ENCODE data around the gene FBXW2.
"Not testable (repeated sequence)": the region's sequence is repeated elsewhere in the genome, so short reads cannot be mapped to it uniquely, and the experiment has no call there.

The FBXW2 gene, protein sequence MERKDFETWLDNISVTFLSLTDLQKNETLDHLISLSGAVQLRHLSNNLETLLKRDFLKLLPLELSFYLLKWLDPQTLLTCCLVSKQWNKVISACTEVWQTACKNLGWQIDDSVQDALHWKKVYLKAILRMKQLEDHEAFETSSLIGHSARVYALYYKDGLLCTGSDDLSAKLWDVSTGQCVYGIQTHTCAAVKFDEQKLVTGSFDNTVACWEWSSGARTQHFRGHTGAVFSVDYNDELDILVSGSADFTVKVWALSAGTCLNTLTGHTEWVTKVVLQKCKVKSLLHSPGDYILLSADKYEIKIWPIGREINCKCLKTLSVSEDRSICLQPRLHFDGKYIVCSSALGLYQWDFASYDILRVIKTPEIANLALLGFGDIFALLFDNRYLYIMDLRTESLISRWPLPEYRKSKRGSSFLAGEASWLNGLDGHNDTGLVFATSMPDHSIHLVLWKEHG

GRCh38 chr9:120792898-120793765 is at the start of gene FBXW2:
Gene FBXW2, minus strand, starts transcription at chr9:120793416. Its CDS starts 5,158 bp downstream, at chr9:120788258.
- FAIRE-seq: no peak

GRCh38 chr9:120841930-120842684 is 48.9 kb upstream of the FBXW2 start:
- no peak for FAIRE-seq

DNA sequence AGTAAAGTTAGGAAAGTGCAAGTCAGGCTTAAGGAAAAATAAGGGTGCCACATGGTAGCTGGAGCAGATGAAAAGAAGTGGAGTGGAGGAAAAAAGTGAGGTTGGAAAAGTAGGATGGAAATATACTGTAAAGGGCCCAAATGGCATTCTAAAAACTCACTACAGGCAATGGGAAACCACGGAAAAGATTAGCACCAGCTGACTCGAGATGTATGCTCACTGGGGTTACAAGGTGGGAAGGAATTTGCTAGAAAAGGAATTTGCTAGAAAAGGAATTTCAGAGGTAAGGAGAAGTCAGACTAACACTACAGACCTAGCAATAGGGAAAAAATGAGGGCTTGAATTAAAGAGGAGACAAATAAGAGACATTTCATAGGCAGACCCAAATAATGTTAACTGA is 45.9 kb upstream of the FBXW2 start:
- FAIRE-seq: no peak

DNA sequence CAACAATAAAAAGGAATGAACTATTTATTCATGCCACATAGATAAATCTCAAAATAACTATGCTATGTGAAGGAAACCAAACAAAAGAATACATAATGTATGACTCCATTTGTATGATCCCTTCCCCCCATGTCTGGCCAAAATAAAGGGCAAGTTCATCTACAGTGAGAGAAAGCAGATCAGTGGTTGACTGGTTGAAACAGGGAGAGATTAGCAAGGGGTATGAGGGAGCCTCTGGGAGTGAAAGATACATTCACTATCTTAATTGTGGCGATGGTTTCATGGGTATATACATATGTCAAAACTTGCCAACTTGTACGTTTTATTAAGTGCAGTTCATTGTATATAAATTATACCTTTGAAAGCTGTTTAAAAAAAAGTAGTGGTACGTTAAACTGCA is 44.7 kb upstream of the FBXW2 start:
- FAIRE-seq: no peak

GRCh38 chr9:120833325-120833724 is 40.1 kb upstream of the FBXW2 start:
- FAIRE-seq: no peak

DNA sequence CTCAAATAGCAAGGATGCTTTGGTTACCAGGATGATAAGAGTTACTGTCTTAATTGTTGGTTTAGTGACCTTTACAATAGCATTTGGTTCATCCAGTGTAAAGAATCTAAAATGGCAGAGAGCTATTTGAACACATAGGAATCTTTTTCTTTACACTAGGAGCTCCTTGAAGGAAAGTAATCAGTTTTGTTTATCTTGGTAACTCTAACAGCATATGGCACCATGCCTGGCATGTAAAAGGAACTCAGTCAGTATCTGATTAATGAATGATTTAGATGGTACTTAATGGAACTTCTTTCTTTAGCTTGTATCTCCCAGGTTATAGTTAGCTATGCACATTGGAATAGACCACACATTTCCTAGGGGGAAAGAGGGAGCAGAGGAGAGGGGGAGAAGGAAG is 39.6 kb upstream of the FBXW2 start:
- no peak for FAIRE-seq

DNA sequence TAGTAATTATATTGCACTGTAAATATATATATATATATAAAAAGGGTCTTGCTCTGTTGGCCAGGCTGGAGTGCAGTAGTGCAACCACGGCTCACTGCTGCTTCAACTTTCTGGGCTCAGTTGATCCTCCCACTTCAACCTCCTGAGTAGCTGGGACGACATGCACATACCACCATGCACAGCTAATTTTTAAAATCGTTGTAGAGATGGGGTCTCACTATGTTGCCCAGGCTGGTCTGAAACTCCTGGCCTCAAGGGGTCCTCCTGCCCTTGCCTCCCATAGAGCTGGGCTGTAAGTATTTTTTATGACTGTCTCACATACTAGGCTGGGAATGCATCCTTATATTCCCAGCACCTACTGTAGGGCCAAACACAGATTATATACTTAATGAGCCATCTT is 37.6 kb upstream of the FBXW2 start:
- FAIRE-seq: no peak

DNA sequence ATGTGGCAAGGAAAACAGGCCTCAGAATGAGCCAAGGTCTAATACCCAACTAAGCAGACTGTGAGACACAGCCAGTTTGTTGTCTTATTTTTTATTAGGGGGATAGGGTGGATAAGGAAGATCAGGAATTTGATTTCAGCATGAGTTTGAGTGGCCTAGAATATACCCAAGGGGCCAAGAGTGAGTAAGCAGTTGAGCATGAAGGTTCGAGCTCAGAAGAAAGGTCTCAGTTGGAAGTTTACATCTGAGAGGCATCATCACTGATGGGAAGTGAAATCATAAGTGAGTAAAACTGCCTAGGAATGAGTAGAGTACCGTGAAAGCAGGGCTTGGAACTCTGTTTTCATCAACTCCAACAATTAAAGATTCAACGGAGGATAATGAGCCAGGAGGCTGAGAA is 36.9 kb upstream of the FBXW2 start:
- FAIRE-seq: no peak

- FAIRE-seq: no peak
These were observed 36.4 kb upstream of the FBXW2 start for GRCh38 chr9:120829650-120830049.

DNA sequence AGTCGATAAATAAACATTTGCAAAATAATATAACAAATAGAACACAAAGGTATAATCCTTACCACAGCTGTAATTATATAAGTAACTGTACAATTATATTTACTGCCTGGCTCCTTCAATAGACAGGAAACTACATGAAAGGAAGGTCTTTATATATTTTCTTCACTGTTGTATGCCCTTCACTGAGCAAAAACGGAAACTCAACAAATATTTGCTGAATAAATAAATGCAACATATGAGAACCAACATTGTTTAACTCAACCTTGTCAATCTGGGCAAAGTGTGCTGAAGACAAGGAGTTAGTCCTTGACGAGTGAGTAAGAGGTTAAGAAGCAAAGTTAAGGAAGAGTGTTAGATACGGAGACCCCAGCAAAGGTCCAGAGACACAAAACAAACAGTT is 26.9 kb upstream of the FBXW2 start:
- no peak for FAIRE-seq

- FAIRE-seq: no peak
These were observed 25.4 kb upstream of the FBXW2 start for GRCh38 chr9:120818595-120818994.

GRCh38 chr9:120815075-120815474 is 21.9 kb upstream of the FBXW2 start:
- FAIRE-seq: no peak

DNA sequence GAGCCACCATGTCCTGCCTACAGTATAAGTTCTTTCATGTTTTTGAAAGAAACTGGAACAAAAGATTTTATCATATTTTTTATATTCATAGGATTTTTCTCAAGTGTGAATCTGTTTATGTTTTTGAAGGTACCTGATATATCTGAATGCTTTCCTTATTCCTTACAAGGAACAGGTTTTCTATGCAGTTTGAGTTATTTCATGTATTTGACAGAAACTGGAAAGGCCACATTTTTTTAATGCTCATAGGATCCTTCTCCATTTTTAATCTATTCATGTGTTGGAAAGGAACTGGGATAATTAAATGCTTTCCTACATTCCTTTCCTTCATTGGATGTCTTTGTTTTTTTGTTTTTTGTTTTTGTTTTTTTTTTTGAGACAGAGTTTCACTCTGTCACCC is 15.7 kb upstream of the FBXW2 start:
- no peak for FAIRE-seq

DNA sequence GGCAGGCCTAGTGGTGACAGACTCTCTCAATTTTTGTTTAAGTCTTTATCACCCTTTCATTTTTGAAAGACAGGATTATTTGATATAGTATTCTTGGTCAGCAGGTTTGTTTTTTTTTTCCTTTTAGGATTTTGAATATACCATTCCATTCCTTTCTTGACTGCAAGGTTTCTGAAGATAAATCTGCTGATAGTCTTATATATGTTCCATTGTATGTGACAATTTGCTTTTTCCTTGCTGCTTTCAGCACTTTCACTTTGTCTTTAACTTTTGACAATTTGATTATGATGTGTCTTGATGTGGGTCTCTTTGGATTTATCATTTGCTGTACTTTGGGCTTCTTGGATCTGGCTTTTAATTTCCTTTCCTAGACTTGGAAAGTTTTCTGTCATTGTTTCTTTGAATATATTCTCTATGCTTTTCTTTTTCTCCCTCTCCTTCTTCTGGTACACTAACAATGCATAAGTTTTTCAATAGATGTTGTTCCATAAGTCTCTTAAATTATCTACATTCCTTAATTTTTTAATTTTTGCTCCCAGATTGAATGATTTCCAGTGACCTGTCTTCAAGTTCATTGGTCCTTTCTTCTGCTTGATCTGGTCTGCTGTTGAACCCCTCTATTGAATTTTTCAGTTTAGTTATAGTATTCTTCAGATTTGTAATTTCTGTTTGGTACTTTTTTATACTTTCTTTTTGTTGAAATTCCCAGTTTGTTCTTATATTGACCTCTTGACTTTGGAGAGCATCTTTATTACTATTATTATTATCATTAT is 14.6 kb upstream of the FBXW2 start:
- FAIRE-seq: no peak

DNA sequence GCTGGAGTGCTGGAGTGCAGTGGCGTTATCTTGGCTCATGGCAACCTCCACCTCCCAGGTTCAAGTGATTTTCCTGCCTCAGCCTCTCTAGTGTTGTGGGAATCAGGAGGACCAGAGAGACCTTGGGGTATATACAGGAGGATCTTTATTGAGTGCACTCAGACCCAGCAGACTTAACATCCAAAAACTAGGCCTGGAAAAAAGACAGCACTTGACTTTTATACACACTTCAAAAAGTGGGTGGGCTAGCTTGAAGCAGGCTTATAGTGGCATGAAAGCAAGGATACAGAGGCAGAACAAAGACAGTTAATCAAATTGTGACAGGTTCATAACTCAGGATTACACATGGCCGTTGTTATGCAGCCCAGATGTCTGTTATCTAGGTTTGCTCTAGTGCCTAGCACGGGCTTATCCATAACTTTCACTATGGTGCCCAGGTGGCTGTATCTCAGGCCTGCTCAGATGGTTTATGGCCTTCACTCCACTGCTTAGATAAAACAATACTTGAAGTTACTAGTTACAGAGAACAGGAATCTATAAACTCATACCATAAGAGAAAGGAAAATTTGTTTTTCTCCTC is 11.7 kb upstream of the FBXW2 start:
- FAIRE-seq: not testable (repeated sequence)

- FAIRE-seq: no peak
These were observed 8.2 kb upstream of the FBXW2 start for GRCh38 chr9:120801441-120801840.

DNA sequence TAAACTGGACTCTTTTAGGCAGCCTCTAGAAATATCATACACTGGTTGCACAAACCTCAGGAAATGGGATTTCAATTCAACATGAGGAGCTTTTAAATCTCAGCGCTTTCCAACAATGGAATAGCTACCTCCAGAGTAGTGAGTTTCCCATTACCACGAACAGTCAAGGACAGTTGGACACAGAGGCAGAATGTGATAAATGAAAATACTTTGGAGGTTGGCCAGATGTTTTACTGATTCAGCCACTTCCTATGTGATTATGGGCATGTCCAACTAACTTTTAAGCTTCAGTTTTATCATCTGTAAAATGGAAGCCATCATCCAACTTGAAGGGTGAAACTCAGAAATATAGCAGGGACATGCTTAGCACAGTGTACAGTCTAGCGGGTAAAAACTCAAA is 2.1 kb downstream of the FBXW2 start:
- no peak for FAIRE-seq

- no peak for FAIRE-seq
These were observed 5.3 kb downstream of the FBXW2 start for GRCh38 chr9:120787933-120788332.

GRCh38 chr9:120783602-120784047 is 9.6 kb downstream of the FBXW2 start:
- no peak for FAIRE-seq

- FAIRE-seq: no peak
These were observed 12.0 kb downstream of the FBXW2 start for GRCh38 chr9:120781236-120781635.

GRCh38 chr9:120780367-120780766 is 12.8 kb downstream of the FBXW2 start:
- no peak for FAIRE-seq

- FAIRE-seq: no peak
These were observed 14.0 kb downstream of the FBXW2 start for GRCh38 chr9:120779227-120779626.
